Suprapubic skin (tissue), 4 donors: ENCODE data around the gene CAPZB.

Experiments
- EP300 ChIP-seq: sonication (generic); formaldehyde crosslinking; IDR thresholded peaks from one replicate; pipeline ENCODE4 v1.6.1; 2017; ENCODE audit warnings: antibody characterized with exemption
- POLR2A ChIP-seq, 2 donors: fragments of 450-650 bp; IDR thresholded peaks; one replicate each; pipeline ENCODE4 v1.6.1; 2017; ENCODE audit warnings: antibody characterized with exemption in 2 of 2, mild to moderate bottlenecking in 2 of 2, moderate library complexity in 2 of 2
- POLR2AphosphoS5 ChIP-seq, 3 donors: sonication (generic); formaldehyde crosslinking; IDR thresholded peaks; one replicate each; pipeline ENCODE4 v1.6.1; 2017; ENCODE audit warnings: antibody characterized with exemption in 3 of 3
- TF ChIP-seq, protein P1 (sequence below), 2 donors: fragments of 200-600 bp in 1 of 2; fragments of 450-650 bp in 1 of 2; sonication (generic) in 1 of 2; IDR thresholded peaks; one replicate each; pipeline ENCODE4 v1.5.1; 2016 to 2019; ENCODE audit warnings: antibody characterized with exemption in 2 of 2, mild to moderate bottlenecking in 1 of 2, moderate library complexity in 1 of 2

DNA sequence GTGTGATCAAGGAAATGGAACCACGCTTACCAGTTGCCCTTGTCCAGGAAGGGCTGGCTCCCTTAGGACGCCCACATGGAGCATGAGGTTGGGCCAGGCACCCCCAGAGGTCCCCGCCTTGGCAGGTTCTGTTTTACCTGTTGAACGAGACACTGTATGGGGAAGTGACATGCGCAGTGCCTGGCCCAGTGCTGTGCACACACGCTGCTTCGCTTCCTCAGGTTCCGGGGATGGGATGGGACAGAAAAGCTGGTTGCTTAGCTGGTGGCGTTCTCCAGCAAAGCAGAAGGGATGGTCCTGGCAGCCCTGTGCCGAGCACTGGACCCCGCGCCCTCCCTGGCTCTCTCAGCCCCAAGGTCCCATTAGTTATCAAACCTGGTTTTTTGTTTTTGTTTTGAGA is 152.5 kb downstream of the CAPZB start:
- TF ChIP-seq, protein P1, sequence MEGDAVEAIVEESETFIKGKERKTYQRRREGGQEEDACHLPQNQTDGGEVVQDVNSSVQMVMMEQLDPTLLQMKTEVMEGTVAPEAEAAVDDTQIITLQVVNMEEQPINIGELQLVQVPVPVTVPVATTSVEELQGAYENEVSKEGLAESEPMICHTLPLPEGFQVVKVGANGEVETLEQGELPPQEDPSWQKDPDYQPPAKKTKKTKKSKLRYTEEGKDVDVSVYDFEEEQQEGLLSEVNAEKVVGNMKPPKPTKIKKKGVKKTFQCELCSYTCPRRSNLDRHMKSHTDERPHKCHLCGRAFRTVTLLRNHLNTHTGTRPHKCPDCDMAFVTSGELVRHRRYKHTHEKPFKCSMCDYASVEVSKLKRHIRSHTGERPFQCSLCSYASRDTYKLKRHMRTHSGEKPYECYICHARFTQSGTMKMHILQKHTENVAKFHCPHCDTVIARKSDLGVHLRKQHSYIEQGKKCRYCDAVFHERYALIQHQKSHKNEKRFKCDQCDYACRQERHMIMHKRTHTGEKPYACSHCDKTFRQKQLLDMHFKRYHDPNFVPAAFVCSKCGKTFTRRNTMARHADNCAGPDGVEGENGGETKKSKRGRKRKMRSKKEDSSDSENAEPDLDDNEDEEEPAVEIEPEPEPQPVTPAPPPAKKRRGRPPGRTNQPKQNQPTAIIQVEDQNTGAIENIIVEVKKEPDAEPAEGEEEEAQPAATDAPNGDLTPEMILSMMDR (IDR thresholded peaks at IDR 0.05): no peak
- TF ChIP-seq EP300 (no peak), POLR2AphosphoS5 (IDR thresholded peaks at IDR 0.05) (no peak), POLR2A (IDR thresholded peaks at IDR 0.05) (no peak)
